ENCODE measurements around the gene ASTL. TPM values are rescaled to one million over a fixed set of nuclear protein-coding genes. Genes with fewer than 3 reads are reported as not detected.

ASTL gene
- total RNA-seq, 4 donors from 2014 or later, result 0.34 TPM; not detected in 3

DNA sequence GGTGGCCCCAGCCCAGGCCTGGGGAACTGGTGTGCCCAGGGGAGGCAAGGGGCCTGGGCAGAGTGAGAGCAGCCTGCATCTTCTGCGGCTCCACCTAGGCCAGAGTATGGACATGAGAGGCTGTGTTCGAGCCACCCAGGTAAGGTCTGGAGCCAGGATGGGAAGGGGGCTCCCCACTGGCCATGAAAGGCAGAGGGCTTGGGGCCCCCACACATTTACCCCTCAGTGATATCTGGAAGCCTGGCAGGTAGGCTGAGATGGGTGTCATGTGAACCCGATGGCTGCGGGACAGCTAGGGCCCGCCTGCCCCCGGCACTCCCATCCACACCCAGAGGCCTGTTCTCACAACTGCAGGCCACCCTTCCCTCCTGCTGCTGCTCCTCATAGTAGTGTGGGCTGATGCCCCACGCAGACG is 35.1 kb downstream of the ASTL start:
- TF ChIP-seq, protein P1, sequence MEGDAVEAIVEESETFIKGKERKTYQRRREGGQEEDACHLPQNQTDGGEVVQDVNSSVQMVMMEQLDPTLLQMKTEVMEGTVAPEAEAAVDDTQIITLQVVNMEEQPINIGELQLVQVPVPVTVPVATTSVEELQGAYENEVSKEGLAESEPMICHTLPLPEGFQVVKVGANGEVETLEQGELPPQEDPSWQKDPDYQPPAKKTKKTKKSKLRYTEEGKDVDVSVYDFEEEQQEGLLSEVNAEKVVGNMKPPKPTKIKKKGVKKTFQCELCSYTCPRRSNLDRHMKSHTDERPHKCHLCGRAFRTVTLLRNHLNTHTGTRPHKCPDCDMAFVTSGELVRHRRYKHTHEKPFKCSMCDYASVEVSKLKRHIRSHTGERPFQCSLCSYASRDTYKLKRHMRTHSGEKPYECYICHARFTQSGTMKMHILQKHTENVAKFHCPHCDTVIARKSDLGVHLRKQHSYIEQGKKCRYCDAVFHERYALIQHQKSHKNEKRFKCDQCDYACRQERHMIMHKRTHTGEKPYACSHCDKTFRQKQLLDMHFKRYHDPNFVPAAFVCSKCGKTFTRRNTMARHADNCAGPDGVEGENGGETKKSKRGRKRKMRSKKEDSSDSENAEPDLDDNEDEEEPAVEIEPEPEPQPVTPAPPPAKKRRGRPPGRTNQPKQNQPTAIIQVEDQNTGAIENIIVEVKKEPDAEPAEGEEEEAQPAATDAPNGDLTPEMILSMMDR (IDR thresholded peaks at IDR 0.05; ENCODE audit: low read depth), result no peak

DNA sequence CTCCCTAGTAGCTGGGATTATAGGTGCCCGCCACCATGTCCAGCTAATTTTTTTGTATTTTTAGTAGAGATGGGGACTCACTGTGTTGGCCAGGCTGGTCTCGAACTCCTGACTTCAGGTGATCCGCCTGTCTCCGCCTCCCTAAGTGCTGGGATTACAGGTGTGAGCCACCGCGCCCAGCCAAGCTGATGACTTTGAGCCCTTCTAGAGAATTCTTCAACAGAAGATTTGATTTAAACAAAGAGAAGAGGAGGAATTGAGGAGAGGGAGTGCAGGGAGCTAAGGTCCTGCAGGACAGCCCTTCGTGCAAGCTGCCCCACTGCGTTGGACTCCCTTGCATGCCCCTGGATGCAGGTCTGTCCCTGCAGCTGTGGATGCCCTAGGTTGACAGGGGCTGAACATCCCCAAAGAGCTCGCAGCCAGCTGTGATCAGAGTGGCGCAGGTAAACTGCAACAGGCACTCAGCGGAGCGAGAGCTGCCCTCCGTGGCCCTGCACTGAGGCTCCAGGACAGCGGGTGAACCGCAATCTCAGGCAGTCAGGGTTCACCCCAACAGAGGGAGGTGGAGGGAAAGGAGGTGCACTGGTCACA is 35.6 kb downstream of the ASTL start:
- TF ChIP-seq, protein P1 (IDR thresholded peaks at IDR 0.05; ENCODE audit: low read depth), result no peak

DNA sequence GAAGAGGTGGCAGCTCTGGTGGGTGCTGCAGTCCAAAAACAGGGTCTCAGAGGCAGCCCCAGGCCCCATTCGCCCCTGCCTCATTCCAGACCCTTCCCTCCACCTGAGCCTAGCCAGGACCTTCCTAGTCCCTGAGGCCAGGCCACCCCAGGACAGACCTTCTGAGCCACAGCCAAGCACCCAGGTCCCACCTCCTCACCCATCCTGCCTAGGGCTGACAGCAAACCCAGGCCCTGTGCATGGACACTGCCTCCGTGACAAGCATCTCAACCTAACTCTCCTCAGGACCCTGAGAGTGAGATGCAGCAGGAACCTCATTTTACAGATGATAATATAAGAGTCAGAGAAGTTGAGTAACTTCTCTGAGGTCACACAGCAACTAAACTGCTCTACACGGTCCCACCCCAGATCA is 37.4 kb downstream of the ASTL start:
- TF ChIP-seq, protein P1 (IDR thresholded peaks at IDR 0.05; ENCODE audit: low read depth), result no peak

DNA sequence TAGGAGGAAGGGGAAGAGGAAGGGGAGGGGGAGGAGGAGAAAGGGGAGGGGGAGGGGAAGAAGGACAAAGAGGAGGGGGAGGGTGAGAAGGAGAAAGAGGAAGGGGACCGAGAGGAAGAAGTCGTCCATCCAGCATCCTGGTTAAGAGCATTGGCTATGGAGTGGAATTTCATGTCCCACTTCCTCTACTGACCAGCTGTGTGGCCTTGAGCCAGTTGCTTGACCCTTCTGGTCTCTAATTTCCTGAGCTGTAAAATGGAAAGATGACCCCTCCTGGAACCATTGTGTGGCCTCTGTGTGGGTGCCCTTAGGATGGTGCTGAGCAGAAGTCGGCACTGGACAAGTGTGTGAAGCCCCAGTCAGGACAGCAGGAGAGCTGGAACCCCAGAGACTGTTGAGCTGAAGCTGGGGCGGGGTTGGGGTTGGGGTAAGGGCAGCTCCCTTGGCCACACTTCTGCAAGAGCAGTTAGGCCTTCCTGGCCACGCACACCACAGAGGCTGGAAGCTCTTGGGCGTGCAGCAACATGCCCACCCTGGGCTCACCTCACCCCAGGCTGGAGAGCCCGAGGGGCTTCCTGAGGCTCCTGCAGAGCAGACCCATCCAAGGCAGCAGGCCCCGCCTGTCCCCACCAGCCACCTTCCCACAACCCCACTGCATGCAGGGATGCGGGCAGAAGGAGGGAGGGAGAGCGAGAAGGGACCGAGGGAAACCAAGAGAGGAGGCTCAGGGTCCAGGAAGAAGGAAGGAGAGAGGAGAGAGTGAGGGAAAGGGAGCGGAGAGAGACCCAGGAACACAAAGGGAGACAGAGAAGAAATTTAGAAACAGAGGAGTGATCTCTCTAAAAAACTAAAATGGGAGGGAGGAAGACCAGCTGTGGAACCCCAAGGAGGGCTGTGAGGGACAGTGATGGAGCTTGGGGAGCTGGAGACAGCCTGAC is 38.2 kb downstream of the ASTL start:
- TF ChIP-seq, protein P1 (IDR thresholded peaks at IDR 0.05; ENCODE audit: low read depth), result no peak

DNA sequence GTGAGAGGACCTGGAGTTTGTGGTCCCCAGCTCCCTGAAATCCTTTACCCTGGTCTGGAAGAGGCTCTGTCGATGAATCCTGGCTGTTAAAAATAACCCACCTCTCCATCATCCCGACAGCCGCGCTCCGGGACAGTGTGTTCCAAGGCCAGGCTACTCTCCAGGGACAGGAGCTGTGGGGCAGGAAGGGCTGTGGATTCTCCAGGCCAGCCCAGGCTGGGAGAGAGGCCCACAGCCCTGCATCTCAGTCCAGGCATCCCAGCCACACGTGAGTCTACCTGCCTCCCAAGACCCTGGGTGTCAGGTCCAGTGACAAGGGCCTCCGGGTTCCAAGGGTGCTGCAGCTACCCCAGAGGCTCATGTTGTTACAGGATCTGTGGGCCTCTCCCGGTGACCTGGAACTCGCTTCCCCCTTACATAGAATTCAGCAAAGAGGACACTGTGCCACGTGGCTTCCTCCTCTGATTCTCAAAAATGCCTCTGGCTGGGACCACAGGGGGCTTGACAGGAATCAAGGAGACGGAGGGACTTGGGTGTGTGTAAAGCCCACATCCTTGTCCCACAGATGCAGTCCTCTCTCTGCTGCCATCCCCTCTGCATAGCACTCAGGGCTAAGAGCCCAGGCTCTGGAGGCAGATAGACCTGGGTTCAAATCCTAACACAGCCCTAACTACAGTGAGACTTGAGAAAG is 39.3 kb downstream of the ASTL start:
- TF ChIP-seq, protein P1 (IDR thresholded peaks at IDR 0.05; ENCODE audit: low read depth), result no peak

DNA sequence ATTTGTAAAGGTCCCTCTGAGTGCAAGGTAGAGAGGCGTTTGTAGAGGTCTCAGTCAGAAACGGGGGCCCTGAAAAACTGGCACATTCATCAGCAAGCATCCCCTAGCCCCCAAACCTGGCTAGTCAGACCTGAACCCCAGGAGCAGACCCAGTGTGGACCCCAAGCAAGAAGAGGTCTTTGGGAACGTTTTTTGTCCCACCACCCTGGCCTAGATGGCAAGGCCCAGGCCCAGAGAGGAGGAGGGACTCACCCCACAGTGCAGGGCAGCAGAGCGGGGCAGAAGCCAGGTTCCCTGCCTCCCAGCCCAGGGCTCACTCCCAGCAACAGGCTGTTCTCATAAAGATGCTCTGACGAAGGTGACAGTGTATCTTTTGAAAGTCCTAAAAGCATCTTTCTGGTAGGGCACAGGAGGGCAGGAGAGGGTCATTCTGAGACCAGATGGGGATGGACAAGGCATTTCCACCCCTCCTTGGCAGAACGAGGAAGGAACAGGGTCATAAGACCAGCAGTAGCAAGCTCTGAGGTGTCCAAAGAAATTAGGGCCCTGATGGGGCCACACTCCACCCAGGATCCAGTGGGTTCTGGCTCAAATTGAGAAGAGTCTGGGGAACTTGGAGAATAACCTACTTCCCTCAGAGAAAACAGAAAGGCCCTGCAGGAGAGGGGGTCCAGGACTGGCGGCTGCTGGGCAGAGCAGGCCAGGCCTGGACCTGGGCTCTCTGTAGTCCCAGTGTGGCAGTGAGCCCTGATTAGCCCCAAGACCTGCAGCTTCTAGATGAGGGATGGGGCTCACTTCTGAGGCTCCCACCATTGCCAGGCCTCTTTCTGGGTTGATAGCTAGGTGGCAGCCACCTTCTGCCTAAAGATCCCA is 40.1 kb downstream of the ASTL start:
- TF ChIP-seq, protein P1 (IDR thresholded peaks at IDR 0.05; ENCODE audit: low read depth), result no peak

Measured in subcutaneous adipose tissue (tissue), 4 donors.